Sigmoid colon (tissue), 4 donors: ENCODE measurements around the gene PHKB.

Experiments used
- CTCF ChIP-seq, 4 experiments: fragments of 450-650 bp in 3 of 4; fragments of 200-600 bp in 1 of 4; IDR thresholded peaks; one replicate each; pipeline ENCODE4 v1.5.1; 2016 to 2019; ENCODE audit warnings: antibody characterized with exemption in 4 of 4, mild to moderate bottlenecking in 3 of 4, moderate library complexity in 2 of 4
- POLR2A ChIP-seq, 2 donors: fragments of 450-650 bp; IDR thresholded peaks; one replicate each; pipeline ENCODE4 v1.6.1; 2016; ENCODE audit warnings: antibody characterized with exemption in 2 of 2, mild to moderate bottlenecking in 2 of 2, moderate library complexity in 2 of 2
- POLR2AphosphoS5 ChIP-seq, 4 donors: sonication (generic); formaldehyde crosslinking; IDR thresholded peaks; one replicate each; pipeline ENCODE4 v1.6.1; 2017; ENCODE audit warnings: antibody characterized with exemption in 4 of 4

- TF ChIP-seq POLR2A (IDR thresholded peaks at IDR 0.05) (no peak), CTCF (IDR thresholded peaks at IDR 0.05) (no peak), POLR2AphosphoS5 (IDR thresholded peaks at IDR 0.05) (no peak)
Observed at GRCh38 chr16:47528431-47528830, 67.3 kb downstream of the PHKB start.
